Inflammatory macrophage (primary cell): Measurements from ENCODE around the gene MT1F.
"Not testable (repeated sequence)": the region's sequence is repeated elsewhere in the genome, so short reads cannot be mapped to it uniquely, and the experiment has no call there.

Source experiments
- DNase-seq, 2 donors: peaks; one replicate each; pipeline ENCODE4 v3.0.0-alpha.2; 2020 to 2022

MT1F gene

GRCh38 chr16:56645838-56646237 lies 11.9 kb upstream of the MT1F start:
- DNase-seq = no peak

- DNase-seq = no peak
These were observed 9.9 kb upstream of the MT1F start for GRCh38 chr16:56647641-56648431.

- DNase-seq = no peak
These were observed 8.5 kb upstream of the MT1F start for GRCh38 chr16:56649271-56649670.

GRCh38 chr16:56649820-56650219 lies 7.9 kb upstream of the MT1F start:
- no peak for DNase-seq

GRCh38 chr16:56651586-56651985 lies 6.2 kb upstream of the MT1F start, which contains the start of gene MT1B:
MT1B (plus strand) TSS chr16:56651886; CDS start chr16:56651954, 68 bp downstream.
- DNase-seq = no peak

GRCh38 chr16:56652600-56652999 lies 5.2 kb upstream of the MT1F start:
- no peak for DNase-seq

- DNase-seq = no peak
These were observed 4.5 kb upstream of the MT1F start for GRCh38 chr16:56653218-56653617.

GRCh38 chr16:56658327-56658875 lies 642 bp downstream of the MT1F start:
- DNase-seq = no peak

GRCh38 chr16:56662357-56663354 lies 4.9 kb downstream of the MT1F start:
- no peak for DNase-seq

GRCh38 chr16:56664506-56664905 lies 6.7 kb downstream of the MT1F start:
- DNase-seq = no peak

- not testable (repeated sequence) for DNase-seq
These were observed 7.8 kb downstream of the MT1F start for GRCh38 chr16:56665286-56666261.

- DNase-seq = peak; percentile 70 to 84
These were observed 10.1 kb downstream of the MT1F start, which contains the start of gene MT1G for GRCh38 chr16:56667581-56668571. MT1G (minus strand) TSS chr16:56668065; CDS start chr16:56667993, 72 bp downstream.

- DNase-seq = peak in 1 of 2 donors; percentile 8
These were observed 11.5 kb downstream of the MT1F start, which contains the start of gene MT1H for GRCh38 chr16:56669005-56669839. MT1H (plus strand) TSS chr16:56669814; CDS start chr16:56669885, 71 bp downstream.

- DNase-seq = peak; percentile 37 to 48
These were observed 12.3 kb downstream of the MT1F start for GRCh38 chr16:56669840-56670619.

- DNase-seq = no peak
These were observed 12.8 kb downstream of the MT1F start for GRCh38 chr16:56670620-56670934.

- peak; percentile 17 to 41 for DNase-seq
These were observed 13.9 kb downstream of the MT1F start for GRCh38 chr16:56671691-56672090.

- not testable (repeated sequence) for DNase-seq
These were observed 14.4 kb downstream of the MT1F start for GRCh38 chr16:56672171-56672570.

- DNase-seq = no peak
These were observed 15.2 kb downstream of the MT1F start for GRCh38 chr16:56672761-56673536.
